ENCODE results near the gene IFT27.
"Not testable (repeated sequence)": the region's sequence is repeated elsewhere in the genome, so short reads cannot be mapped to it uniquely, and the experiment has no call there.

Gene IFT27

DNA sequence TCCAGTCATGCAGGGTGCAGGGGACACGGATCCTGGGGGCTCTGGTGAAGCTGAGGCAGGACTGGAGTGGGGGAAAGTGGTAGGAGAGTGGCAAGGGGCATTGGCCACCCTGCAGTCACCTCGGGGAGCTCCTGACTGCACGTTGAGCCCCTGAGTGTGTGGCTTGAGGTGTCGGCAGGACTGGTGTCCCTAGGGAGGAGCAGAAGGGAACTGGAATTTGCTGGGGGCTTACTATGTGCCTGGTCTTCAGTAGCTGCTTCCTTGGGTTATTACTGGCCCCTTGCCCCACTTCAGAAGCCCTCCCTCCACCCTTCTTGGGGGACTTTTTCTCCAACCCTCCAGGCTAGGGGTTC is 31.5 kb downstream of the IFT27 start:
- DNase-seq (ENCODE audit: low spot score) (no peak), FAIRE-seq (no peak)

- no peak for DNase-seq (ENCODE audit: low spot score)
- no peak for FAIRE-seq
Measured at GRCh38 chr22:36743591-36744412, 32.1 kb downstream of the IFT27 start.

- no peak for FAIRE-seq
- no peak for DNase-seq (ENCODE audit: low spot score)
Measured at GRCh38 chr22:36743011-36743410, 32.9 kb downstream of the IFT27 start.

DNA sequence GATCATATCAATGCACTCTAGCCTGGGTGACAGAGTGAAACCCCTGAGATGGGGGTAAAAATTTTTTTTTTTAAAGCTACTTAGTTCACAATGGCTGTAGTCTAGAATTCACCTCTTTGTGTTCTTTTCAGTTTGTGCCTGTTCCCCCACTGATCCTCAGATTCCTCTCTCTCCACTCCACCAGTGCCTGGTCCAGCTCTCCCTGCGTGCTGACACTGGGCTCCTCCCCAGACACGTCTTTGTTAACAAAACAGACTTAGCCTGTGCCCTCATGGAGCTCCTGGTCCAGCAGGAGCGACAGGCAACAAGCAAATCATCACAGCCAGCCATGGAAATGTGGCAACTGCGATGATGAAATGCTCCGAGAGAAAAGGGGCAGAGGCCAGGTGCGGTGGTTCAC is 34.0 kb downstream of the IFT27 start:
- no peak for DNase-seq (ENCODE audit: low spot score)
- FAIRE-seq = no peak

DNA sequence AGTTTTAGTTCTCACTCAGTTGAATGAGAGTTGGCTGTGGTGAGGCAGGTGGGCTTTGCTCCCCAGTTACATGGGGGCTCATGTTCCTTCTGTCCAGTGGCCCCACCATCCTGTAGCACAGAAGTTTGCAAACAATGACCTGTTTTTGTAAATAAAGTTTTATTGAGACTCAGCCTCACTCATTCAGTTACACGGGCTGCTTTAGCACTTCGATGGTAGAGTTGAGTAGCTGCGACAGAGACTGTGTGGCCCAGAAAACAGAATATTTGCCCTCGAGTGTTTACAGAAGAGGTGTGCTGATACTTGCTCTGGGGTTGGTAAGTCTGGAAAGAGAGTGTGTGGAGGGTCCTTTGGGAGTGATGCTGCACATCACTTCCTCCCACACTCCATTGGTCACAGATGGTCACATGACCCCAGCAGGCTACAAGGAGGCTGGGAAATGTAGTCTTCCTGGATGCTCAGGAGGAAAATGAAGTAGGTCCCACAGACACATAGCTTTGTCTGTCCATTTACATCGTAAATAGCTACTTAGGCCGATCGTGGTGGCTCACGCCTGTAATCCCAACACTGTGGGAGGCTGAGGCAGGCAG is 34.6 kb downstream of the IFT27 start:
- FAIRE-seq (no peak), DNase-seq (ENCODE audit: low spot score) (peak; percentile 4)

- DNase-seq (ENCODE audit: low spot score) = no peak
- FAIRE-seq = no peak
Measured at GRCh38 chr22:36740716-36741115, 35.2 kb downstream of the IFT27 start.

GRCh38 chr22:36739185-36739584 is 36.7 kb downstream of the IFT27 start:
- DNase-seq (ENCODE audit: low spot score) (no peak), FAIRE-seq (no peak)

DNA sequence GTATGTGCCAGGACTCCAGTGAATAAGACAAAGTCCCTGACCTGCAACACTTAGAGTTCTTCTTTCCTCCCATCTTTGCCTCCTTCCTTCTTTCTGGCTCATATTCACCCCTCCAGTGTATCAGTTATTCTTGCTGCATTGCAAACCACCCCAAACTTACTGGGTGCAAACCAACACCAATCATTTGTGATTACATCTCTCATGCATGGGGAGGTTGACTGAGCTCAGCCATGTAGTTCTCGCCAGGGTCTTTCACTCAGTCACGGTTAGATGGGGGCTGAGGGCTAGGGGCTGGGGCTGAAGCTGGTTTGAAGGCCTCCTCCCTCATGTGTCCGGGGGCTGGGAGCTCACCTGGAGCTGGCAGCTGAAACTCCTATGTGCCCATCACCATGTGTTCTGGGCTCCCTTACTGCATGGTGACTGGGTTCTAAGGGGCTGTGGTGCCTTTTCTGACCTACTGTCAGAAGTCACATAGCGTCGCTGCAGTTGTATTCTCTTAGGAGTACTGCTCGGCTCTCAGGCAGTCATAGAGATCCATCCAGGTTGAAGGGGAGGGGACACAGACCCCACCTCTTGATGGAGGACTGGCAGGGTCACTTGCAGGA is 37.4 kb downstream of the IFT27 start:
- FAIRE-seq = no peak
- no peak for DNase-seq (ENCODE audit: low spot score)

DNA sequence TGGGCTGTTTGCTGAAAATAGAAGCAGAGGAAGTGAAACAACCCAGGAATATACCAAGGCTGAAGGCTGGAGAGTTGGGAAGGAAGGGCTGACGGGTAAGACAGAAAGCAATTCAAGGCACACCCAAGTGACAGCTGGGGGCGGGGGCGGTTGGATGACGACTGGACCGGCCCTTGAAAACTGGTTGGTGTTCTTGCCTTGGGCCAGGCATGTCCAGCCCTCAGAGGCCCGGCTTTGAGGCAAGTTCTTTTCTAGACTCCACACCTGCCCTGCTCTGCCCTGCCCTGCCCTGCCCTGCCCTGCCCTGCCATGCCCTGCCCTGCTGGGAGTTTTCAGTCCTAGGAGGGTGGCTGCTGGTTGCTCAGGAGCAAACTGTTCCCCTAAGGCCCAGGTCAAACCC is 38.1 kb downstream of the IFT27 start:
- no peak for DNase-seq (ENCODE audit: low spot score)
- FAIRE-seq = no peak

GRCh38 chr22:36736701-36737320 is 39.1 kb downstream of the IFT27 start:
- no peak for FAIRE-seq
- no peak for DNase-seq (ENCODE audit: low spot score)

- peak; percentile 14 for DNase-seq (ENCODE audit: low spot score)
- no peak for FAIRE-seq
Measured at GRCh38 chr22:36734171-36735058, 41.5 kb downstream of the IFT27 start.

GRCh38 chr22:36733271-36733670 is 42.6 kb downstream of the IFT27 start:
- DNase-seq (ENCODE audit: low spot score) (no peak), FAIRE-seq (no peak)

DNA sequence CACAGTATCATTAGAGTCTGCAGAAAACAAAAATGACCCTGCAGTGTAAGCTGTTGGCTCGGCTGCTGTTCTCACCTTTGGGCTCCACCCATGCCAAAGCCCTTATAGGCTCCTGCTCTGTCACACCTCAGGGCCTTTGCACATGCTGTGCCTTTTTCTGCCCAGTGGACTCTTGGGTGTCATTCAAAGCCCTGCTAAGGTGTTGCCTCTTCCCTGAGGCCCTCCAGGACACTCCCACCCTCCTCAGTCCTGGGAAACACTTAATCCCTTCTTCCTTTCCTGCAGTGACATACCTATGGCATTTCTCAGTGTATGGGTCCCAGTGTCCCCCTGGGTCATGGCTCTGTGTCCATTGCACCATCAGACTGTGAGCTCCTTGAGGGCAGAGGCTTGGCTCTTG is 43.3 kb downstream of the IFT27 start:
- FAIRE-seq = no peak

DNA sequence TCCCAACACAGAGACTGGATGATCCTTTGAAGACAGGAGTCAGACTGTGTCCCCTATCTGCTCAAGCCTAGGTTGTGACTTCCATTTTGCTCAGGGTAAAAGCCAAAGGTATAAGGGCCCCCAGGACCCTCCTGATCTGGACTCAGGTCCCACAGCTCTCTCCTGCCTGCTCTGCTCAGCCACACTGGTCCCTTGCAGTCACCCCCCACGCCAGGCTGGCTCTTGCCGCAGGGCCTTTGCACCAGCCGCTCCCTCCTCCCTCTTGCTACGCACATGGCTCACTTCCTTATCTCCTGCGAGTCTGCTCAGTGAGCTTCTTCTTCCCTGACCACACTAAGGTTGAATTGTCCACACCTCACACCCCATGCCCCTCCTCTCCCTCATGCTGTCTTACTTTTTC is 44.0 kb downstream of the IFT27 start:
- FAIRE-seq = no peak
- no peak for DNase-seq (ENCODE audit: low spot score)

More for the DNA sequence above, 43.3 kb downstream of the IFT27 start:
- no peak for DNase-seq (ENCODE audit: low spot score)

DNA sequence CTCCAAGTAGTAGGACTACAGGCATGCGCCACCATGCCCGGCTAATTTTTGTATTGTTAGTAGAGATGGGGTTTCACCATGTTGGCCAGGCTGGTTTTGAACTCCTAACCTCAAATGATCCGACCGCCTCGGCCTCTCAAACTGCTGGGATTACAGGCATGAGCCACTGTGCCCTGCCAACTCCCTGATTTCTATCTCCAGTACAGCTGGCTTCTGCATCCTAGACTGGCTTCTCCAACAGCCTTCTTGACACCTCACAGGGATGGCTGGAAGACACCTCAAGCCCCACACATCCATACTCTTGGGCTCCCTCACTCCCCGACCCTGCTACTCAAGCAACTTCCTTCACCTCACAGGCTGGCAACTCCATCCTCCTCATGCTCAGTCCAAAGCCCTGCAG is 44.6 kb downstream of the IFT27 start:
- FAIRE-seq; DNase-seq (ENCODE audit: low spot score): not testable (repeated sequence)

- DNase-seq (ENCODE audit: low spot score) (no peak), FAIRE-seq (no peak)
Measured at GRCh38 chr22:36730176-36730858, 45.6 kb downstream of the IFT27 start.

DNA sequence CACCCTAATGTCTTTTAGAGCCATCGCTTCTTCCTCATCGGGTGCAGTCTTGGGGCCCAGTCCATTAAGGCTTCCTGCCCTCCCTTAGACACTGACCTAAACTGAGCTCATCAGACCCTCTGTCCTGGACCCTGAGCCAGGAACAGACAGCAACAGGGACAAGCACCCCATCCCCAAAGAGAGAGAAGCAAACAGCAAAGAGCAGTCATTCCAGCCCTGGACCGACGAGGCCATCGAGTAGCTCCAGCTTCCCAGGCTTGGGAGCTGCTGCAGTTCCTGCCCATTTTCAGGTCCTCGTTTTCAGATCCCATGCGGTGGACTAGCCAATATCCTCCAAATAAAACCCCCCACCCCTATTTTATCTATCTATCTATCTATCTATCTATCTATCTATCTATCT is 46.6 kb downstream of the IFT27 start:
- no peak for DNase-seq (ENCODE audit: low spot score)
- no peak for FAIRE-seq

GRCh38 chr22:36728505-36728904 is 47.4 kb downstream of the IFT27 start:
- DNase-seq (ENCODE audit: low spot score) (no peak), FAIRE-seq (no peak)

DNA sequence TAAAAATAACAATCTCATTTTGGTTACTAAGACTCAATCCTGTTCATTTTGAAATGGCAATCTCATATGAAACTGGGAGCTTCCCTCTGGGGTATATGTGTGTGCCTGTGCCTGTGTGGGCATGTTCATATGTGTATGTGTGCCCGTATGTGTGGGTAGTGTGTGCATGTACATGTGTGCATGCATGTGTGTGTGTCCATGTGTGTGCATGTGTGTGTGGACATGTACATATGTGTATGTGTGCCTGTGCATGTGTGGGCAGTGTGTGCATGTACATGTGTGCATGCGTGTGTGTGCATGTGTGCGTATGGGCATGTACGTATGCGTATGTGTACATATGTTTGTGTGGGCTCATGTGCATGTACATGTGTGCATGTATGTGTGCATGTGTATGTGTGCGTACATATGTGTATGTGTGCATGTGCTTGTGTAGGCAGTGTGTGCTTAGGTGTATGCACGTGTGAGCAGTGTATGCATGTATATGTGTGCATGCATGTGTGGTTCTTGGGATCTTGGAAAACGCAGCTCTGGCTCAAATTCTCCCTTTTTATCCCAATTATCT is 47.9 kb downstream of the IFT27 start:
- FAIRE-seq (no peak), DNase-seq (ENCODE audit: low spot score) (no peak)

GRCh38 chr22:36727110-36727509 is 48.8 kb downstream of the IFT27 start:
- FAIRE-seq = no peak
- no peak for DNase-seq (ENCODE audit: low spot score)

All from RCC 7860 (cell line).